K562 (cell line): Measurements from ENCODE around the gene TCEAL2.
"Not testable (repeated sequence)": the region's sequence is repeated elsewhere in the genome, so short reads cannot be mapped to it uniquely, and the experiment has no call there.

ENCODE experiments used
- BRD4 ChIP-seq: fragments of 200-600 bp; sonication (generic); IDR thresholded peaks from 2 replicates; pipeline ENCODE4 v1.6.1; 2017; ENCODE audit warnings: inconsistent platforms
- CEBPB ChIP-seq: fragments of 450-650 bp; IDR thresholded peaks from 2 replicates; pipeline ENCODE4 v1.6.1; 2016; ENCODE audit warnings: missing genetic modification characterization, missing compliant biosample characterization
- CEBPZ ChIP-seq: fragments of 150-350 bp; IDR thresholded peaks from 2 replicates; pipeline ENCODE4 v1.6.1; 2014; ENCODE audit warnings: low read depth, mild to moderate bottlenecking, low read length, borderline replicate concordance
- CTCF ChIP-seq, 3 experiments: IDR thresholded peaks in 2 of 3; conservative IDR thresholded peaks in 1 of 3; 2 replicates each; pipeline ENCODE4 v1.5.1; 2011 to 2012; ENCODE audit warnings: low read length in 3 of 3, mild to moderate bottlenecking in 3 of 3, control low read depth in 2 of 3, improper control_type of control experiment in 1 of 3, inconsistent platforms in 1 of 3, low read depth in 1 of 3, mixed read lengths in 1 of 3, moderate library complexity in 1 of 3; ENCODE audit not compliant: insufficient read depth in 2 of 3
- E2F4 ChIP-seq: sonication (generic); formaldehyde crosslinking; IDR thresholded peaks from 2 replicates; pipeline ENCODE4 v1.8.0; 2022; ENCODE audit warnings: mild to moderate bottlenecking, low read depth, missing genetic modification reagents
- MAX ChIP-seq: sonication (generic); formaldehyde crosslinking; IDR thresholded peaks from 2 replicates; pipeline ENCODE4 v1.9.0; 2022; ENCODE audit warnings: mild to moderate bottlenecking, missing genetic modification reagents
- NR3C1 ChIP-seq: sonication (generic); formaldehyde crosslinking; IDR thresholded peaks from 2 replicates; pipeline ENCODE4 v1.8.1; 2022; ENCODE audit warnings: missing genetic modification reagents
- SP2 ChIP-seq: IDR thresholded peaks from 2 replicates; pipeline ENCODE4 v1.6.1; 2011; ENCODE audit warnings: mild to moderate bottlenecking, low read depth, low read length, moderate library complexity; ENCODE audit not compliant: poor library complexity, severe bottlenecking; ENCODE audit errors: extremely low read depth
- ZNF280B ChIP-seq: fragments of 250-450 bp; sonication (Bioruptor Pico); IDR thresholded peaks from 2 replicates; pipeline ENCODE4 v1.5.1; 2021; ENCODE audit warnings: mild to moderate bottlenecking

- TF ChIP-seq E2F4 (CRISPR knock-in tag); CTCF (IDR thresholded peaks at IDR 0.05 in 2 of 3, conservative IDR thresholded peaks at IDR 0.05 in 1 of 3; ENCODE audit: insufficient read depth in 2 of 3, low read depth in 1 of 3, low read length in 3 of 3); CEBPZ; BRD4; SP2; MAX (CRISPR knock-in tag); ZNF280B (CRISPR knock-in tag); CEBPB (tag); NR3C1 (CRISPR knock-in tag): not testable (repeated sequence)
These were observed 465 bp upstream of the TCEAL2 start for GRCh38 chrX:102125014-102125413.
